Testis (tissue), 2 donors: ENCODE results near the gene NT5M.

Experiments
- POLR2A ChIP-seq: fragments of 450-650 bp; IDR thresholded peaks from one replicate; pipeline ENCODE4 v1.6.1; 2017; ENCODE audit warnings: antibody characterized with exemption, mild to moderate bottlenecking, moderate library complexity
- TF ChIP-seq, protein P1 (sequence below), 3 experiments: fragments of 450-650 bp in 2 of 3; fragments of 200-600 bp in 1 of 3; sonication (generic) in 1 of 3; IDR thresholded peaks; one replicate each; pipeline ENCODE4 v1.5.1; 2016 to 2019; ENCODE audit warnings: antibody characterized with exemption in 3 of 3, mild to moderate bottlenecking in 2 of 3, moderate library complexity in 1 of 3

DNA sequence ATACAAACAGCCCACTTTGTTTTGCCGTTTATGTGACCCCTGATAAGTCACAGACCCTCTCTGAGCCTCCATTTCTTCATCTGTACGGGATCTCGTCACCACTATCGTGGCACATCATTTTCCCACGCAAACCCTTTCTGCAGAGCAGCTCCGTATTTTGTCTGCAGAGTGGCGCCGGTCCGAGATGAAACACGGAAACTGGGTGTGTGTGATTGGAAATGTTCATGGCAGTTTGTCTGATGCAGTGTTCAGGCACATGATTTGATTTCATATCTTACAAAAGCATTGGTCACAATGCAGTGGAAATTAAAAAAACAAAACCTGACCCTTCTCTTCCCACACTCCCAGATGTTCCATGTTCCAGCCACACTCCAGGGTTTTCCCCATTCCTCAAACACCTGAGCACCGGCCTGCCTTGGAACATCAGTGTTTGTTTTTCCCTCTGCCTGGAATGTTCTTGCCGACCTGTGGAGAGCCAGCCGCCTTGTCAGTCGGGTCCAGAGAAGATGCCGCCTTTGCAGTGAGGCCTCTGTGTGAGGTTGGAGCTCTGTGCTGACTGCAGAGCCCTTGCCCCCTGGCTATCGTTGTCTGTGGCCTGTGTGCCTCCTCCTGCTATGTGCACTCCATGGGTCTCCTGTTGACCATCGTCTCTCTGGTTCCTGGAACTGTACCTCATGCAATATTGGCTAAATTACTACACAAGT lies 39.2 kb downstream of the NT5M start:
- TF ChIP-seq, protein P1, sequence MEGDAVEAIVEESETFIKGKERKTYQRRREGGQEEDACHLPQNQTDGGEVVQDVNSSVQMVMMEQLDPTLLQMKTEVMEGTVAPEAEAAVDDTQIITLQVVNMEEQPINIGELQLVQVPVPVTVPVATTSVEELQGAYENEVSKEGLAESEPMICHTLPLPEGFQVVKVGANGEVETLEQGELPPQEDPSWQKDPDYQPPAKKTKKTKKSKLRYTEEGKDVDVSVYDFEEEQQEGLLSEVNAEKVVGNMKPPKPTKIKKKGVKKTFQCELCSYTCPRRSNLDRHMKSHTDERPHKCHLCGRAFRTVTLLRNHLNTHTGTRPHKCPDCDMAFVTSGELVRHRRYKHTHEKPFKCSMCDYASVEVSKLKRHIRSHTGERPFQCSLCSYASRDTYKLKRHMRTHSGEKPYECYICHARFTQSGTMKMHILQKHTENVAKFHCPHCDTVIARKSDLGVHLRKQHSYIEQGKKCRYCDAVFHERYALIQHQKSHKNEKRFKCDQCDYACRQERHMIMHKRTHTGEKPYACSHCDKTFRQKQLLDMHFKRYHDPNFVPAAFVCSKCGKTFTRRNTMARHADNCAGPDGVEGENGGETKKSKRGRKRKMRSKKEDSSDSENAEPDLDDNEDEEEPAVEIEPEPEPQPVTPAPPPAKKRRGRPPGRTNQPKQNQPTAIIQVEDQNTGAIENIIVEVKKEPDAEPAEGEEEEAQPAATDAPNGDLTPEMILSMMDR (IDR thresholded peaks at IDR 0.05) = no peak
- no peak for TF ChIP-seq POLR2A
